Measurements from ENCODE around the gene CUL9.

Gene CUL9

GRCh38 chr6:43180985-43181384, 1.0 kb upstream of the CUL9 start:
- no peak for DNase-seq (ENCODE audit: extremely low read depth, low read depth)
- no peak for TF ChIP-seq CTCF (IDR thresholded peaks at IDR 0.05; ENCODE audit: low read depth, low read length)

- TF ChIP-seq CTCF (IDR thresholded peaks at IDR 0.05; ENCODE audit: low read depth, low read length) = no peak
- no peak for DNase-seq (ENCODE audit: extremely low read depth, low read depth)
Measured at GRCh38 chr6:43181621-43181941, 415 bp upstream of the CUL9 start.

GRCh38 chr6:43183441-43183840, 1.4 kb downstream of the CUL9 start:
- TF ChIP-seq CTCF (IDR thresholded peaks at IDR 0.05; ENCODE audit: low read depth, low read length) = no peak
- DNase-seq (ENCODE audit: extremely low read depth, low read depth) = no peak

GRCh38 chr6:43184268-43184985, 2.4 kb downstream of the CUL9 start:
- TF ChIP-seq CTCF (IDR thresholded peaks at IDR 0.05; ENCODE audit: low read depth, low read length) = no peak
- DNase-seq (ENCODE audit: extremely low read depth, low read depth) = no peak

- no peak for TF ChIP-seq CTCF (IDR thresholded peaks at IDR 0.05; ENCODE audit: low read depth, low read length)
- no peak for DNase-seq (ENCODE audit: extremely low read depth, low read depth)
Measured at GRCh38 chr6:43185391-43185985, 3.5 kb downstream of the CUL9 start.

GRCh38 chr6:43186019-43186418, 4.0 kb downstream of the CUL9 start:
- DNase-seq (ENCODE audit: extremely low read depth, low read depth) = no peak
- TF ChIP-seq CTCF (IDR thresholded peaks at IDR 0.05; ENCODE audit: low read depth, low read length) = no peak

GRCh38 chr6:43186706-43187105, 4.7 kb downstream of the CUL9 start:
- no peak for DNase-seq (ENCODE audit: extremely low read depth, low read depth)
- TF ChIP-seq CTCF (IDR thresholded peaks at IDR 0.05; ENCODE audit: low read depth, low read length) = no peak

Measured in AG09319 (cell line).